SK-N-MC (cell line): ENCODE results near the gene LMO1.

Source experiments
- DNase-seq: peaks from one replicate; pipeline ENCODE4 v3.0.0-alpha.2; 2011; ENCODE audit warnings: low read depth, low spot score
- H3K27ac ChIP-seq: fragments of 200-600 bp; sonication (generic); 2 replicates; pipeline ENCODE4 v1.5.1; 2016; ENCODE audit warnings: mixed run types
- H3K36me3 ChIP-seq: fragments of 200-600 bp; sonication (generic); 2 replicates; pipeline ENCODE4 v1.6.1; 2017; ENCODE audit warnings: antibody characterized with exemption, low read length, mixed read lengths; ENCODE audit not compliant: insufficient read depth
- H3K4me3 ChIP-seq: fragments of 200-600 bp; sonication (generic); 2 replicates; pipeline ENCODE4 v1.5.1; 2016
- H3K9ac ChIP-seq: fragments of 200-600 bp; sonication (generic); 2 replicates; pipeline ENCODE4 v1.8.0; 2017; ENCODE audit warnings: mixed run types, mixed read lengths; ENCODE audit not compliant: insufficient read length
- H3K9me3 ChIP-seq: fragments of 200-600 bp; sonication (generic); 2 replicates; pipeline ENCODE4 v1.6.1; 2017; ENCODE audit warnings: low read depth, mild to moderate bottlenecking, antibody characterized with exemption, low read length, moderate library complexity, mixed read lengths
- EZH2 ChIP-seq: fragments of 200-600 bp; sonication (generic); IDR thresholded peaks from one replicate; pipeline ENCODE4 v1.6.1; 2017; ENCODE audit warnings: antibody characterized with exemption
- FOXP2 ChIP-seq: optimal IDR thresholded peaks from 2 replicates; pipeline ENCODE3; 2011; ENCODE audit warnings: mild to moderate bottlenecking, moderate library complexity; ENCODE audit not compliant: insufficient read depth; ENCODE audit errors: extremely low read length, control extremely low read depth
- POLR2AphosphoS5 ChIP-seq: IDR thresholded peaks from 2 replicates; pipeline ENCODE4 v1.6.1; 2012; ENCODE audit warnings: mild to moderate bottlenecking, low read depth, low read length, borderline replicate concordance

The LMO1 gene

GRCh38 chr11:8257003-8257664 lies 6.5 kb downstream of the LMO1 start:
- Histone ChIP-seq H3K9ac (no peak overlapping the region), H3K36me3 (no peaks in the 10 kb centered on the region), H3K9me3 (no peaks in the 10 kb centered on the region), H3K4me3 (no peak overlapping the region), H3K27ac (no peak overlapping the region)
- no peak for DNase-seq
- TF ChIP-seq POLR2AphosphoS5, result no peak

- no peaks in the 10 kb centered on the region for H3K9me3 ChIP-seq
- no peak overlapping the region for H3K4me3 ChIP-seq
- H3K9ac ChIP-seq, result no peak overlapping the region
- no peak for DNase-seq
- TF ChIP-seq FOXP2, result no peak
- TF ChIP-seq EZH2, result no peak
- no peak for TF ChIP-seq POLR2AphosphoS5
- H3K36me3 ChIP-seq, result no peaks in the 10 kb centered on the region
- no peak overlapping the region for H3K27ac ChIP-seq
These were observed 7.2 kb downstream of the LMO1 start for GRCh38 chr11:8256271-8257002.

GRCh38 chr11:8253566-8253965 lies 10.1 kb downstream of the LMO1 start:
- Histone ChIP-seq H3K27ac (no peak overlapping the region), H3K36me3 (no peaks in the 10 kb centered on the region), H3K9me3 (no peaks in the 10 kb centered on the region), H3K9ac (no peak overlapping the region), H3K4me3 (no peak overlapping the region)
- no peak for DNase-seq
- no peak for TF ChIP-seq POLR2AphosphoS5
- TF ChIP-seq EZH2, result no peak
- TF ChIP-seq FOXP2, result no peak

GRCh38 chr11:8252946-8253345 lies 10.7 kb downstream of the LMO1 start:
- no peaks in the 10 kb centered on the region for H3K9me3 ChIP-seq
- H3K9ac ChIP-seq, result no peak overlapping the region
- no peaks in the 10 kb centered on the region for H3K36me3 ChIP-seq
- H3K4me3 ChIP-seq, result no peak overlapping the region
- DNase-seq, result no peak
- TF ChIP-seq EZH2, result no peak
- no peak for TF ChIP-seq POLR2AphosphoS5
- TF ChIP-seq FOXP2, result no peak
- no peak overlapping the region for H3K27ac ChIP-seq

GRCh38 chr11:8252388-8252787 lies 11.3 kb downstream of the LMO1 start:
- no peak for TF ChIP-seq FOXP2
- no peak for TF ChIP-seq POLR2AphosphoS5
- no peak for TF ChIP-seq EZH2
- H3K27ac ChIP-seq, result no peak overlapping the region
- DNase-seq, result no peak
- no peaks in the 10 kb centered on the region for H3K36me3 ChIP-seq
- no peak overlapping the region for H3K9ac ChIP-seq
- H3K9me3 ChIP-seq, result no peaks in the 10 kb centered on the region
- no peak overlapping the region for H3K4me3 ChIP-seq

- H3K9ac ChIP-seq, result no peak overlapping the region
- H3K27ac ChIP-seq, result no peak overlapping the region
- no peak for DNase-seq
- no peaks in the 10 kb centered on the region for H3K36me3 ChIP-seq
- H3K9me3 ChIP-seq, result no peaks in the 10 kb centered on the region
- TF ChIP-seq FOXP2 (no peak), POLR2AphosphoS5 (no peak), EZH2 (no peak)
- no peak overlapping the region for H3K4me3 ChIP-seq
These were observed 11.9 kb downstream of the LMO1 start for GRCh38 chr11:8251616-8252295.

- H3K36me3 ChIP-seq, result no peaks in the 10 kb centered on the region
- no peak for DNase-seq
- TF ChIP-seq FOXP2 (no peak), POLR2AphosphoS5 (no peak), EZH2 (no peak)
- no peak overlapping the region for H3K27ac ChIP-seq
- no peak overlapping the region for H3K9ac ChIP-seq
- no peaks in the 10 kb centered on the region for H3K9me3 ChIP-seq
- no peak overlapping the region for H3K4me3 ChIP-seq
These were observed 12.6 kb downstream of the LMO1 start for GRCh38 chr11:8250981-8251615.

GRCh38 chr11:8250434-8250833 lies 13.2 kb downstream of the LMO1 start:
- no peak for DNase-seq
- Histone ChIP-seq H3K9me3 (no peaks in the 10 kb centered on the region), H3K27ac (no peak overlapping the region), H3K4me3 (no peak overlapping the region), H3K9ac (no peak overlapping the region), H3K36me3 (no peaks in the 10 kb centered on the region)
- TF ChIP-seq EZH2 (no peak), POLR2AphosphoS5 (no peak), FOXP2 (no peak)
